Stimulated activated CD8-positive, alpha-beta memory T cell treated with anti-CD3 and anti-CD28 coated beads, Interleukin-15, amount 100 ng/mL, for 24 hours (primary cell): ENCODE data around the gene TMEM273.

ENCODE experiments used
- DNase-seq: peaks from one replicate; pipeline ENCODE4 v3.0.0-alpha.2; 2020; ENCODE audit warnings: low read depth

The TMEM273 gene

DNA sequence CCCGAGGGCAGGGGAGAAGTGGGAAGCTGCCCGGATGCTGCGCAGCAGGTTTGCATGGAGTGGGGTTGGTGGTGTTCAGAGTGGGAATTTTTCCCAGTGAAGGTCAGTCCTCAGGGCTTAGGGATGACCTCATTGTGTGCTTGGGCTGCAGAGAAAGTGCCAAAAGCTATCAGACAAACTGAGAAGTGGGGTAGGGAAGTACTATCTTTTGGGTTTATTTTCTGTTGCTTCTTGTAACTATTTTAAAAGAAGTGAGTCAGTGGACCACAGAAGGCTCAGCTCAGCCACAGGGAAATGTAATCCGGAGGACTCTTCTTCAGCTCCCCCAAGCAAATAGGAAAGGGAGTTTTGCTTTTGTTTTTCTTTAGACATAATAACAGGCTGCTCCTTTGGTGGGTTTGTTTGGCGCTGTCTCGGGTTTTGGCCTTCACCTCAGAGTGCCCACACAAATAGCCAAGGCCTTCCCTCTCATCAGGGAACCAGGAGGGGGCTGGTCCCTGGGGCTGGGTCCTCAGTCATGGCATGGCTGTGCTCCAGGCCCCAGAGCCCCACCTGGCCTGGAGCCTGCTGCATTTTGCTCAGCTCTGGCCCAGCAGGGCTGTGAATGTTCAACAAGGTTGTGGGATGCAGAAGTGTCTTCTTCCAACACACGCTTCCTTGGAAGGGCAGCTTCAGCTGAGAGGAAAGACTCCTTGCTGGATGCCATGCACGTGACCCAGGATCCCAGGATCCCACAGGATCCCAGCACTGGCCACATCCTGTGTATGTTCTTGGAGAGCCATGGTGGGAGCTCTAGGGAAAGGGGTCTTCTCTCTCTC is 49.0 kb downstream of the TMEM273 start:
- DNase-seq, result no peak

DNA sequence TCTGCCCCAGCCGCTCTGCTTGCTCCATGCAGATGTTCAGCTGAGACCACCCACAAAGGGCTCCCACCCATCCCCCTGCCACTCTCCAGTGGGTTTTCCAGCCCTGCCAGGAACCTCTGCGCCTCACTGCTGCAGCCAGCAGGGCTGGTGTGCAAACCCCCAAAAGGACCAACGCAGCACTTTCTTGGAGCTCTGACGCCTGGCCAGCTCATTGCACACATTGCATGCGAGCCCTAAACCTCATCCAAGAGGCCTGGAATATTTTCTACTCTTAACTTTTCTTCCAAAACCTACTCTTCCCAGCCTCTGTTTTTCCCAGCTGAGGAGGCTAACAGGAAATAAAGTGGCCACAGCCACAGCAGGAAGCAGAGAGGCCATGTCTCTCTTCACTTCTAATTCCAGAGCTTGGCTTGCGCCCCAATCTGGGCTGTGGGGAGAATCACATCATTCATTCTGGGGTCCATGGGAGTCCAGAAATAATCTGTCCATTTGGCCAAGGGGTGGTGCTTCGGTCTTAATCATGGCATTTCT is 49.8 kb downstream of the TMEM273 start:
- DNase-seq, result no peak

DNA sequence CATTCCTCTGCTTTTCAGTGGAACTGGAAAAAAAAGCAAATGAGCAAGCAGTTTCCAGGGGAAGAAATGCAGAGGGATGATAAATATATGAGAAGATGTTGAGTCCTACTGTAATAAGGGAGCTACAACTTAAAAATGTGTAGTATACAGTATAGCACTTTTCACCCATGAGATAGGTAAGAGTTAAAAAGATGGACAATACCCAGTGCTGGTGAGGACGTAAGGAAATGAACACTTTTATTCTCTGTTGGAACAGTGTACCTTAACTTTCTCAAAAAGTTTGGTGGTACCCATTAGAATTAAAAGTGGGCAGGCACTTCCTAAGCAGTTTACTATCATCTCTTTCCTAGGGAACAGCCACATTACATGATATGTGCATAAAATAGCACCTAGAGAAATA is 51.7 kb downstream of the TMEM273 start:
- no peak for DNase-seq

DNA sequence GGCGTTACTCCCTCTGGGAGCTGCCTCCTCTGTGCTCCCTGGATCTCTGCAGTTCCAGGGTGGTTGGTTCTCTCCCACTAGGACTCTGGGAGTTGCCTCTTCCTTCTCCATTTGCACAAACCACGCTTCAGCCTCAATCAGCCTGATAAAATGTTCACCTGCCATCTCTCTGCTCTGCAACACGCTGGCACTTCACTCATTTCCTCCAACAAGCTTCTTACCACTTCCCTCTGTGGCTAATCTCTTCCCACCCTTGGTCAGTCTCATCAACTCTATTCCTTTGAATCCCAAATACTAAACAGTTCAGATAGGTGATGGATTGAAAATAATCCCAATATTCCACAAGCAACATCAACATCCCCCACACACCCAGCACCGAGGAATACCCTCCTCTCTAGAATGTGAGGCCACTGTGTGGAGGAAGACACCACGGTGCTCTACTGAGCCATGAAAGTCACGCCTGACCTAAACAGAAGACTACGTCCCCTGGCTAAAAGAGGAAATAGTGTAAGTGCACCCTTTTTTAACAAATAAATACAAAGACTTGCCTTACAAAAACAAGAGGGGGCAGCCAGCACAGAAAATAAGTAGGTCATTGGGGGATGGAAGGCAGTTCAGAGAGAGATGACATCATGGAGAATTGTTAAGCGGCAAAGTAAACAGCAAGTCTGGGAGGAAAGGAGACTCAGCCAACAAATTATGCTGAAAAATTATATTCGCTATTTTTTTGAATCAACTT is 52.4 kb downstream of the TMEM273 start:
- no peak for DNase-seq

DNA sequence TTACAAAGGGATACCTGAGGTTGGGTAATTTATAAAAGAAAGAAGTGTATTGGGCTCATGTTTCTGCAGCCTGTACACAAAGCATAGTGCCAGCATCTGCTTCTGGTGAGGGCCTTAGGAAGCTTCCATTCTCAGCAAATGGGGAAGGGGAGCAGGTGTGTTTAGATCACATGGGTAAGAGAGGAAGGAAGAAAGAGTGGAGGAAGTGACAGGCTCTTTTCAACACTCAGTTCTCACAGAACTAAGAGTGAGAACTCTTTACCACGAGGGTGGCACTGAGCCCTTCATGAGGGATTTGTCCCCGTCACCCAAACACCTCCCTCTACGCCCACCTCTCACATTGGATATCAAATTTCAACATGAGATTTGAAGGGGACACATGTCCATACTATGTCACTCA is 53.9 kb downstream of the TMEM273 start:
- DNase-seq, result no peak

DNA sequence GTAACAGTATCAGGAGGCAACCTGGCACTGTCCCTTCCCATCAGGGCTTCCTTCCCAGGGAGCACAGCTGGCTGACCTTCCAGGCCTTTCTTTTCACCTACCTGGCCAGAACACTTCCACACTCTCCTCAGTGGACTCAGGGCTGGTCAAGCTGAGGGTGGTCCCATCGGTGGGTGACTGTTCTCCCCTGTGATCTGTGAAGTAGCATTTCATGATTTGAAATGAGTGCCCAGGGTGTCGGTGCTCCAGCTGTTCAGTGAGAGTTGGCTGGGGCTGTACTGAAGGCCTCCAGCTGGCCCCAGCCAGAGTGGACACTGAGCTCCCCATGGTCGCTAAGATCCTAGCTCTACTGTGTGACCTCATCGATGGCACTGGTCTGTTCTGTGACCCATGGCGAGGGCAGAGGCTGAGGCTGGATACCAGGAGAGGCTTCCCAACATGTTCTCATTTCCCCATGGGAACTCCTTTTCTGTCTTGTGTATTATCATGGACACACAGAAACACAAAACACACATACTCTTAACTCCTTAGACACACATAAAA is 54.4 kb downstream of the TMEM273 start, which contains the start of gene FAM170B:
TSS of gene FAM170B (minus strand) at position 316 of the 543 bp plus-strand sequence. CDS start at position 213, 103 bp downstream.
- no peak for DNase-seq

DNA sequence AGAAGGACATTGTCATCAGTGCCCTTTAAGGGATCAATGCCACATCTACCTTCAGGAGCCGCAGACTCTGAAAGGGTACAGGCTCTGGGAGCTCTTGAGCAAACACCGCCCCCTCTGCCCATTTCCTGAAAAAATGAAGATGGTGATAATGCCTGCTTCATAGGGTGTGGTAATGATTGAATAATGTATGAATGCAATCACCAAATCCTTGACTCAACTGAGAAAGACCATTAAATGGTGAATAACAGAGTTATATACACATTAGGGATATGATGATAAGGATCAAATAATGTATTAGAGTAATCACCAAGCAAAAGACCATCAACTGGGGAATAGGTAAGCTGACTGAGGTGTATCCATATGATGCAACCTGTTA is 55.8 kb downstream of the TMEM273 start:
- DNase-seq, result no peak

DNA sequence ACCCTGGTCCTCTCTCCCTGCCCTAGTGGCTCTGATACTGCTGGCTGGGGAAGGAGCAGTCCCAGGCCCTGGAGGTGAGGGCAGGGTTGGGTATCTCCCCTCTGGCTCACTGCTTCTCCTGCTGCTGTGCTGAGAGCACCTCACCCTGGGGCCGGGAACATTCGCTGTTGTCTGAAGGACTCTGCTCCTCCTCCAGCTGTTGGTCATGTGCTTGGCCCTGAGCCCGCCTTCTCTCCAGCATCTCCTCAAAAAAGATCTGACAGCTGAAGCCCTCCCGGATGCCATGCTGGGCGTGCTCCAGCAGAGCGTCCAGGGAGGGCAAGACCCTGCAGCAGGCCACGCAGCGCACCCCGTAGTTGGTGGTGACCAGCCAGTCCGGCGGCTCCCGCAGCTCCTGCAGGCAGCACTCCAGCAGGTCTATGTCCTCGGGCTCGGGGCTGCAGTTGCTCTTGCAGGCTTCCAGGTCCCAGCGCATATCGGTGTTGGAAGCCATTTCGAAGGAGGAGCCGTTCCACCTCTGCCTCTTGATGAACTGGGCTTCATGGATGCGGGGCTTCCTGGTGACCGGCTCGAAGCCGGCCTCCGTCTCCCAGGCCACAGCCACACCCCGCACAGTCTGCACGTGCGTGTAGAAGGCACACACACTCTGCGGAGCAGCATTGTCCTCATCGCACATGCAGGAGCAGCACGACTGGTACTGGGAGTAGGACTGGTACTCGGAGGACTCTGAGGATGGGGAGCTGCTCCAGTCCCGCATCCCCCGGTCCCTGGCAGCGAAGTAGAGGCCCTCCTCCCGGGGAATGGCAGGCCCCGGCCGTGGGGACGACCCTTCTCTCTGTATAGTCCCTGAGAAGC is 56.5 kb downstream of the TMEM273 start:
- DNase-seq, result no peak

DNA sequence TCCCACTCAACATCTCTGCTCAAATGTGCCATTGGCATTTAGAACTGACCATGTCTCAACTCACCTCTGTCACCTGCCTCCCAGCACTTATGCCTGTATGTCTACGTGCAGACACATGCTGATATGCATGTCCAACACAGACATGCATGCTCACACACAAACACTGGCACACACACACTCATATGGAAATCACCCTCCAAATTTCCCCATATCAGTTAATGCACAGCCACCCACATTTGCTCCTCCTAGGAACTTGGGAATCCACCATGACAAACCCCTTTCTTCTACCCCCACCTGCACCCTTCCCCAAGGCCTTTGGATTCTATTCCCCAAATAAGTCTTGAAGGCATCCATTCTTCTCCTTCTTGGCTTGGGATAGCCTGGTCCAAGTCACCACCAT is 58.8 kb downstream of the TMEM273 start:
- DNase-seq, result no peak

DNA sequence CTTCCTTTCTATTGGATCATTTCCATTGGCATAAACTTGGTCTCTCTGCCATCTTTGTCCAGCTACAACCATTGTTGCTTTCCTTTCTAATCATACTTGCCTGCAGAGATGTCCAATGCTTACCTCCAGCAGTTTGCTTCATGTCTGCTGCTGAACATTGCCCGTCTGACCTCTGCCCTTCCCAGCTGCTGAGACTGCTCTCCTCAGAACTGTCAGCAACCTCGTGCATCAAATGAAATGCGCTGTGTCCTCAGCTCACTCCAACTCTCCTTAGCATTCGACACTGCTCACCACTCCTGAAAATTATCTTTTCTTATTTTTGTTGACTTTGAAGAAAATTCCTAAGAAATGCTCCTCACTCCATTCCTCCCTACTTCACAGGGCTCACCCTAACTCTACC is 59.3 kb downstream of the TMEM273 start:
- no peak for DNase-seq

DNA sequence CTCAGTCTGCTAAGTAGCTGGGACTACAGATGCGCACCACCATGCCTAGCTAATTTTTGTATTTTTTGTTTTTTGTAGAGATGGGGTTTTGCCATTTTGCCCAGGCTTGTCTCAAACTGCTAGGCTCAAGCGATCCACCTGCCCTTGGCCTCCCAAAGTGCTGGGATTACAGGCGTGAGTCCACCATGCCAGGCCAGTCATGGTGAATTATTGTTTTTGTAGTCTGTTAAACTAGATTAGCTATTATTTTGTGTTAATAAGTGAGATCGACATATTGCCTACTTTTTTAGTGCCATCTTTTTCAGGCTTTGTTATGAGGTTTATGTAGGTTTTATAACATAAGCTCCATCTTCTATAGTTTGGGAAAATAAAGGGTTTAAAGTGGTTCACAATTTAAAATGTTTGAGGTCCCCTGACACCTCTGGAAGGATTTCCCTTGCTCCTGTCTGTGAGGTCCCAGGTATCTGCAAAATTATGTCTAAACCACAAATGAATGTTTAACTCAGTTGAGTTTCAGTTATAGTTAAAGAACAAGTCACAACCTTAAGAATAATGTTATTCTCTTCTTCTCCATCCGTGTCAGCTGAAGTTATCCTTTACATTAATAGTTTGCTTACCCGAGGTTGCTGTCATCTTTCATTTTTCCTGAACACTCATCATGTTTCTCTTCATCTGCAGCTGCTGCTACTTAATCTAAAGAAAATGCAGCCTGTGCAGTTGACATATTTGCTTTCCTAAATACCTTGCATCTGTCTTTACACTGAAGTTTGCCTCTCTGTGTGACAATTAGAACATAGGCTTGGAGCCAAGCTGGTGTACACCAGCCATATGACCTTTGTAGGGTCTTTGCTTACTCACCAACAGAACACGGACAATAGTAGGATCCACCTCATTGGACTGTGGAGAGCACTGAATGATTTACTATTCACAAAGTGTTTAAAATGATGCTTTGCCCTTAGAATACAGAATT is 63.9 kb downstream of the TMEM273 start:
- no peak for DNase-seq

DNA sequence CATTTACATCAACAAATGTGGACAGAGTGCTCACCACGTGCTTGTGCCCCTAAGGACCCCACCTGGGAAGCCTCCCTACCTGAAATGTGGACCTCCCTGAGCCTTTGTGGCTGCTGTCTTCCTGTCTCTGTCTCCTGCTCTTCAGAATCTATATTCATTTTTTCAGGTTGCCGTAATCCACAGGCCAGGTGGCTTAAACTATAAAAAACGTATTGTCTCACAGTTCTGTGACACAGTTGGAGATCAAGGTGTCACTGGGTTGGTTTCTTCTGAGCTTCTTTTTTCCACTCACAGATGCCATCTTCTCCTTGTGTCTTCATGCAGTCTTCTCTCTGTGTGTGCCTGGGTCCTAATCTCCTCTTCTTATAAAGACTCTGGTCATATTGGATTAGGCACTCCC is 67.3 kb downstream of the TMEM273 start:
- no peak for DNase-seq

DNA sequence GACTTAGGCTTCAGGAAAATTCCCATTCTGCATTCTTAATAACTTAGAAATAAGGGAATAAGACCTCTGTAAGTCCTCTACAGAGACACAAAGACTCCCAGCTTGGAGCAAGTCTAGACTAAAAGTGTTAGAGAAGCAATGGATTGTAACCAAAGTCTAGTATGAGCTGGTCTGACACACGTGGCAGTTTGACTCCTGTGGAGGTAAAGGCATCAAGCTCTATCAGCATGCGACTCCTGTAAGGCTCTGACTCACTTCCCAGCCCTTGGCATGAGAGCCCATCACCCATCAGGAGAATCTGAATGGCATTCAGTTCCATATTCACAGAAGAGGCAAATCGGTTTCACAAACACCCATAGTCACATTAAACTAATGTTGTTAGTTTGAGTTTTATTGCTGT is 68.4 kb downstream of the TMEM273 start:
- DNase-seq, result no peak

DNA sequence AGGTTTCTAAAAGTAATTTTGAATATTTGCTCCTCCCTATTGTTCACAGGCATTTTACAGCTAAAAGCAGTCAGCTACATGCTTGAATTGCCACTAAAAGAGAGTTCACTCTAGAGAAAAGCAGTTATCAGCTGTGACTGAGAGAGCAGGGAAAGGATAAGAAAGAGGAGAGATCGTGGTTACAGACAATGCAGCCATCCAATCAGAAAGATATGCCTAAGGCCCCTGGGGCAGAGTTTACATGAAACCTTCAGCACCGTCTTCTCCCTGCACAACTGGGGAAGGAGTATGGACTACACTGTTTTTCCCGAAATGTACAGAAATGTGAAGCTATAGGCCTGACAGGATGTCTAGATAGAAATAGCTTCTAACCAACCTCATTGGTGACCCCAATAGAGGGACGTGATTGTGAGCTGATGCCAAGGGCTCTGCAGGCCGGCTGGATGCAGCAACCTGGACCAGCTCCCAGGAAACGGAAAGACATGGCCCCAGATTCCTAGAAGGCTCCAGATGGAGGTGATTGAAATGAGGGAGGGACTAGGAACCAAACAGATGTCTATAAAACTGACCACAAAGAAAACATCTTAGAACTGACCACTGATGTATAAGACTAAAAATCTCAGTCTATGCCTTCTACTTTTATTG is 69.6 kb downstream of the TMEM273 start:
- DNase-seq, result no peak

DNA sequence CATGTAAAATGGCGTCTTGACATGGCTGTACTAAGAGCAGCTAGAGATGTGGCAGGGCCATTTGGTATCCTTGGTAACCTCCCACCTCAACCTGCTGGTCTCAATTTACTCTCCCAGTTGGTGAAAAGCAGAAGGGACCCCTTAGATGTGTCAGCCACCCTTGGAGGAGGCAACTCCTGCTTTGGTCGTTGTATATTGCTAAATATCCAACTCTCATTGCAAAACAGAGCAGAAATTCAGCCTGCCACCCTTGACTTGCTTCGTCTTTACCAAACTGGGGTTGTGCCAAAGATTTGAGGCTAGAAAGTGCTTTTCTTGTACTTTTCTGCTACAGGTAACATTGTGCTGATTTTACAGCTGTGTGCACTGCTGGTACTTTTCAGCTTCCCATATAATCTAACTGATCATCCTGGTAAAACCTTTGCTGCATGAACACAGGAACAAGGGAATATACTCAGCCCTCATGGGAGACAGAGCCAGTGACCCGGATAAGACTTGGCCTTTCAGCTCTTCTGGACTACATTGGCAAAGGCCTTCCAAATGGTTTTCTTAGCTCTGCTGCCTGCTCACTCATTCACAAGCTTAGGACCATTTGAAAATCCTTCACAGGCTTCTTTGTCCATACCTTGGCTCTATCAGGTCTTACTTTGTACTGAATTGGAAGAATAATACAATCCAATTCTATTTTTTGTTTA is 70.7 kb downstream of the TMEM273 start:
- DNase-seq, result no peak

DNA sequence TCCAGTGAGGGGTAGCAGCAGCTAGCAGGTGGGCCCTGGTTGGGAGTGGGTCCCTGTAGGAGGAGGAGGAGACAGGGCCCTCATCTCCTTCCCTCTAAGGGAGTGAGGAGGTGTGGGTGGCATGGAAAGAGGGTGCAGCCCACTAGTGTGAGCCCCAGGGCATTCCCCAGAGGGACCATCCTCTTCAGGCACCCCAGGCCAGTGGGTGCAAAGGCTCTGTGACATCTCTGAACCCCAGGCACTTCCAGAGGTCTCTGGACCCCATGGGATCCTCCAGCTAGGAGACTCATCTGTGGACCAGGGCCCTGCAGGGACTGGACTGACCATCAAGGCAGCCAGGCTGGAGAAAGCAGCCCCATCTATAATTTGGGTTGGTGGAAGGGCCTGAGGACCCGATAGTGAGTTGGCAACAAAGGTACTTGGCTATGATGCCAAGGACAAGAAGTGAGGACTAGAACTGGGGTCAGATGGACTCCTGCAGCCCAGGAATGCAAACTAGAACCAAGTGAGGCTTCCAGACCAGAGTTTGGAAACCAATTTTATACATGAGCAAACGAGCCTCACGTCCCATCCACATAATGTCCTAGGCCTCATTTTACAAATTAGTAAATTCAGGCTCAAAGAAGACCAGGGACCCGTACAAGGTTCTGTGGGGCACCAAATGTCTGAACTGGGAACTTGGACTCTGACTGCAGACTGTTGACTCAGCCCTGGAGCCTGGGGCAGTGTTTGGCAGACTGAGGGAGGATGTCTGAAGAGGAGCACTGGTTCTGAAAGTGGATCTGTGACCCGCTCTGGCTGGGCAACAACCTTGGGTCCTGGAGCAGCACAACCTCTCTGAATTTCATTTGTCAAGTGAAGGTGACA is 71.4 kb downstream of the TMEM273 start:
- DNase-seq, result no peak

DNA sequence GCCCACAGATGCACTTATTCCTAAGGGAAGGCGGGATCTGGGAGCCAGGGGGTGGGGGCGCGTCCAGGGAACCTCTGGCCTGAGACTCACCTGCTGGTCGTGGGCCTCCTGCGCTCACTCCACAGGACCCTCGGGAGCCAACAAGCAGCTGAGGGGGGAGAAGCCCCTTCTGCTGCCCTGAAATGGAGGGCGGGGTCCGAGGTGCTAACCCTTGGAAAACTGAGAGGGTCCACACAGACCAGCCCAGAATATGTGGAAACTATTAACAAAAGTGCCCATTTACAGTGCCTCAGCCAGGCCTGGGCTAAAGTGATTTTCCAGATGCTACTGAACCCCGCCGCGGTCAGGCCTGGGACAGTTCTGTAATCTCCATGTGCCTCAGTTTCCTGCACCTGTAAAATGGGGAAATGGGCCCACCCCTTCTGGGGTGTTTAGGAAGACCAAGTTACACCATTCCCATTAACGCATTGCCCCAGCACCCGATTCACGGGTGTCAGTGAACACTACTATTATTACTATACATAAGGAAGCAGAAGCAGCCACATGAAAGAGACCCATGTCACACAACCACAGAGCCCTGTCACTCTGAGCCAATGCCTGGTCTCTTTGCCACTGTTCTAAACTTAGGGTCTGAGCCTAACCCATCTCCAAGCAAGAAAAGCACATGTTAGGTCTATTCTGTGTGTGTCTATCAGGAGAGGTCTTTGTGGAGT is 72.2 kb downstream of the TMEM273 start:
- DNase-seq, result no peak
